Inferior parietal cortex (tissue), 1 donor: ENCODE results near the gene KANSL1L.
"Not testable (repeated sequence)": the region's sequence is repeated elsewhere in the genome, so short reads cannot be mapped to it uniquely, and the experiment has no call there.

Source experiments
- DNase-seq: peaks from one replicate; pipeline ENCODE4 v3.0.0-alpha.2; 2016; ENCODE audit errors: extremely low spot score

KANSL1L gene

GRCh38 chr2:210171309-210172218 is at the start of gene KANSL1L:
KANSL1L (minus strand) TSS chr2:210171409; CDS start chr2:210154582, 16,827 bp downstream.
- peak; percentile 93 for DNase-seq

- no peak for DNase-seq
These were observed 43.9 kb upstream of the KANSL1L start for GRCh38 chr2:210215120-210215519.

- DNase-seq, result no peak
These were observed 39.0 kb upstream of the KANSL1L start for GRCh38 chr2:210210185-210210584.

GRCh38 chr2:210207929-210208328 is 36.7 kb upstream of the KANSL1L start:
- no peak for DNase-seq

- DNase-seq, result no peak
These were observed 32.3 kb upstream of the KANSL1L start for GRCh38 chr2:210203558-210203957.

- DNase-seq, result no peak
These were observed 31.9 kb upstream of the KANSL1L start for GRCh38 chr2:210203147-210203546.

GRCh38 chr2:210199854-210200253 is 28.6 kb upstream of the KANSL1L start:
- no peak for DNase-seq

- DNase-seq, result peak; percentile 60
These were observed 28.1 kb upstream of the KANSL1L start for GRCh38 chr2:210199186-210199765.

GRCh38 chr2:210198326-210198725 is 27.1 kb upstream of the KANSL1L start:
- no peak for DNase-seq

- DNase-seq, result no peak
These were observed 26.5 kb upstream of the KANSL1L start for GRCh38 chr2:210197720-210198119.

- DNase-seq, result peak; percentile 82
These were observed 24.1 kb upstream of the KANSL1L start for GRCh38 chr2:210195101-210195852.

- no peak for DNase-seq
These were observed 19.1 kb upstream of the KANSL1L start for GRCh38 chr2:210190345-210190744.

GRCh38 chr2:210189452-210190138 is 18.4 kb upstream of the KANSL1L start:
- no peak for DNase-seq

- DNase-seq, result no peak
These were observed 17.5 kb upstream of the KANSL1L start for GRCh38 chr2:210188755-210189154.

- no peak for DNase-seq
These were observed 17.0 kb upstream of the KANSL1L start for GRCh38 chr2:210188190-210188589.

- DNase-seq, result not testable (repeated sequence)
These were observed 12.7 kb upstream of the KANSL1L start for GRCh38 chr2:210183936-210184335.

GRCh38 chr2:210181606-210182088 is 10.4 kb upstream of the KANSL1L start:
- DNase-seq, result not testable (repeated sequence)

GRCh38 chr2:210181033-210181605 is 9.9 kb upstream of the KANSL1L start:
- DNase-seq, result not testable (repeated sequence)

GRCh38 chr2:210180477-210180876 is 9.3 kb upstream of the KANSL1L start:
- DNase-seq, result no peak

- DNase-seq, result no peak
These were observed 8.3 kb upstream of the KANSL1L start for GRCh38 chr2:210179351-210179990.

- no peak for DNase-seq
These were observed 6.6 kb upstream of the KANSL1L start for GRCh38 chr2:210177769-210178168.
